H1 (cell line): Measurements from ENCODE around the gene TSC2. TPM values are rescaled to one million over a fixed set of nuclear protein-coding genes. Genes with fewer than 3 reads are reported as not detected.
A peak's percentile ranks its signal among the peaks of the same experiment; 100 is the strongest.

ENCODE experiments used
- CTCF ChIA-PET: fragments of 300-600 bp; sonication (Branson Sonifier 250); formaldehyde crosslinking; loops from one replicate; lab custom pipeline; 2021; ENCODE audit not compliant: partially characterized antibody; lab: Charles Lee
- POLR2A ChIA-PET: fragments of 300-600 bp; sonication (Branson Sonifier 250); formaldehyde crosslinking; loops from one replicate; lab custom pipeline; 2021; ENCODE audit warnings: inconsistent platforms; ENCODE audit not compliant: partially characterized antibody; lab: Charles Lee
- DNase-seq, 2 experiments: peaks; one replicate each; pipeline versions ENCODE4 v3.0.0 to v3.0.0-alpha.2; 2010 to 2022; ENCODE audit warnings: low spot score in 2 of 2, low read depth in 1 of 2, mixed read lengths in 1 of 2
- FAIRE-seq: peaks from 2 replicates; lab custom pipeline; 2011; peaks lifted over from hg19 to GRCh38; lab: Jason Lieb, UNC
- H2AFZ ChIP-seq: 2 replicates; pipeline ENCODE4 v1.8.1; 2012; ENCODE audit warnings: low read length, inconsistent platforms
- H2AK5ac ChIP-seq: 2 replicates; pipeline ENCODE4 v1.6.1; 2013; ENCODE audit warnings: low read depth, low read length
- H2BK120ac ChIP-seq: replicated peaks from 2 replicates; pipeline ENCODE3; 2013; ENCODE audit warnings: low read depth, low read length, inconsistent platforms
- H2BK12ac ChIP-seq: 2 replicates; pipeline ENCODE4 v1.6.1; 2013; ENCODE audit warnings: low read depth, low read length
- H2BK15ac ChIP-seq: 2 replicates; pipeline ENCODE4 v1.6.1; 2013; ENCODE audit warnings: low read length
- H2BK20ac ChIP-seq: 2 replicates; pipeline ENCODE4 v1.6.1; 2013; ENCODE audit warnings: low read length
- H2BK5ac ChIP-seq: 2 replicates; pipeline ENCODE4 v1.6.1; 2013; ENCODE audit warnings: low read depth, low read length
- H3K14ac ChIP-seq: 2 replicates; pipeline ENCODE4 v1.6.1; 2013; ENCODE audit warnings: inconsistent platforms; ENCODE audit not compliant: insufficient read length
- H3K18ac ChIP-seq: 2 replicates; pipeline ENCODE4 v1.6.1; 2013; ENCODE audit warnings: low read length; ENCODE audit errors: extremely low read depth
- H3K23ac ChIP-seq: 2 replicates; pipeline ENCODE4 v1.6.1; 2013; ENCODE audit warnings: inconsistent platforms; ENCODE audit not compliant: insufficient read length
- H3K23me2 ChIP-seq: 2 replicates; pipeline ENCODE4 v1.6.1; 2013; ENCODE audit warnings: low read depth, low read length
- H3K27ac ChIP-seq: 2 replicates; pipeline ENCODE4 v1.6.1; 2011; ENCODE audit warnings: low read depth, low read length, inconsistent platforms
- H3K27me3 ChIP-seq, 4 experiments: replicated peaks in 1 of 4; 1 replicate in 1 of 4; 2 replicates in 3 of 4; pipeline versions ENCODE4 v1.6.1 to v1.8.1; 2011 to 2013; ENCODE audit warnings: low read length in 3 of 4, mild to moderate bottlenecking in 3 of 4, inconsistent platforms in 2 of 4, mixed read lengths in 2 of 4, moderate library complexity in 1 of 4; ENCODE audit not compliant: control insufficient read depth in 3 of 4, insufficient read depth in 3 of 4; ENCODE audit errors: extremely low read depth in 1 of 4
- H3K36me3 ChIP-seq, 4 experiments: 2 replicates each; pipeline versions ENCODE4 v1.6.1 to v1.8.1; 2011 to 2013; ENCODE audit warnings: mild to moderate bottlenecking in 4 of 4, low read length in 3 of 4, moderate library complexity in 2 of 4, control low read depth in 1 of 4, inconsistent platforms in 1 of 4; ENCODE audit not compliant: insufficient read depth in 4 of 4, control insufficient read depth in 2 of 4
- H3K4ac ChIP-seq: replicated peaks from 2 replicates; pipeline ENCODE3; 2013; ENCODE audit warnings: low read length, low read depth, mixed read lengths, inconsistent platforms; ENCODE audit not compliant: insufficient read length
- H3K4me1 ChIP-seq, 4 experiments: replicated peaks in 1 of 4; 1 replicate in 1 of 4; 2 replicates in 3 of 4; pipeline versions ENCODE4 v1.6.1 to v1.8.1; 2011 to 2013; ENCODE audit warnings: low read length in 3 of 4, inconsistent platforms in 2 of 4, mixed read lengths in 1 of 4; ENCODE audit not compliant: insufficient read depth in 4 of 4, control insufficient read depth in 3 of 4
- H3K4me2 ChIP-seq, 2 experiments: 2 replicates each; pipeline versions ENCODE4 v1.6.1 to v1.8.1; 2011 to 2013; ENCODE audit warnings: low read depth in 2 of 2, low read length in 2 of 2, control low read depth in 1 of 2, inconsistent platforms in 1 of 2, mild to moderate bottlenecking in 1 of 2; ENCODE audit not compliant: insufficient read depth in 1 of 2
- H3K4me3 ChIP-seq, 4 experiments: fragments of 200-600, 300-600 bp in 1 of 4; sonication (generic), shearing (Covaris generic), sonication (Bioruptor Twin) in 1 of 4; 2 replicates each; pipeline versions ENCODE4 v1.5.1 to v1.8.1; 2011 to 2016; ENCODE audit warnings: low read length in 4 of 4, low read depth in 3 of 4, control low read depth in 2 of 4, inconsistent platforms in 2 of 4, mild to moderate bottlenecking in 2 of 4, mixed read lengths in 1 of 4, moderate library complexity in 1 of 4; ENCODE audit not compliant: insufficient read depth in 2 of 4; ENCODE audit errors: extremely low read depth in 1 of 4
- H3K56ac ChIP-seq: replicated peaks from 2 replicates; pipeline ENCODE3; 2013; ENCODE audit warnings: low read depth, mild to moderate bottlenecking, mixed read lengths, low read length, inconsistent platforms; ENCODE audit not compliant: insufficient read length
- H3K79me1 ChIP-seq: 2 replicates; pipeline ENCODE4 v1.6.1; 2013; ENCODE audit warnings: low read depth, low read length, control low read depth
- H3K79me2 ChIP-seq, 2 experiments: 2 replicates each; pipeline versions ENCODE4 v1.6.1 to v1.8.1; 2012 to 2013; ENCODE audit warnings: low read length in 2 of 2, mild to moderate bottlenecking in 2 of 2, inconsistent platforms in 1 of 2; ENCODE audit not compliant: insufficient read depth in 2 of 2, control insufficient read depth in 1 of 2
- H3K9ac ChIP-seq, 4 experiments: replicated peaks in 1 of 4; 1 replicate in 1 of 4; 2 replicates in 3 of 4; pipeline versions ENCODE4 v1.6.1 to v1.8.1; 2011 to 2013; ENCODE audit warnings: low read depth in 3 of 4, low read length in 3 of 4, control low read depth in 2 of 4, mild to moderate bottlenecking in 2 of 4, moderate library complexity in 2 of 4, inconsistent platforms in 1 of 4; ENCODE audit errors: extremely low read depth in 1 of 4
- H3K9me3 ChIP-seq, 2 experiments: 2 replicates each; pipeline versions ENCODE4 v1.6.1 to v1.8.1; 2012 to 2013; ENCODE audit warnings: mild to moderate bottlenecking in 2 of 2, moderate library complexity in 2 of 2, control low read depth in 1 of 2, inconsistent platforms in 1 of 2, low read depth in 1 of 2, low read length in 1 of 2, mixed read lengths in 1 of 2; ENCODE audit not compliant: insufficient read depth in 2 of 2
- H4K20me1 ChIP-seq, 2 experiments: replicated peaks in 1 of 2; 2 replicates each; pipeline versions ENCODE3 to v1.8.1; 2011 to 2013; ENCODE audit warnings: inconsistent platforms in 2 of 2, low read length in 2 of 2, mild to moderate bottlenecking in 1 of 2; ENCODE audit not compliant: insufficient read depth in 2 of 2, control insufficient read depth in 1 of 2
- H4K5ac ChIP-seq: 2 replicates; pipeline ENCODE4 v1.6.1; 2013; ENCODE audit warnings: low read length, low read depth, mixed read lengths, inconsistent platforms; ENCODE audit not compliant: insufficient read length
- H4K8ac ChIP-seq: 2 replicates; pipeline ENCODE4 v1.8.0; 2013; ENCODE audit warnings: mild to moderate bottlenecking, moderate library complexity, low read length, inconsistent platforms; ENCODE audit not compliant: insufficient read depth; ENCODE audit errors: extremely low read depth
- H4K91ac ChIP-seq: replicated peaks from 2 replicates; pipeline ENCODE3; 2013; ENCODE audit warnings: low read length, mixed read lengths, inconsistent platforms; ENCODE audit not compliant: insufficient read length
- ASH2L ChIP-seq: fragments of 200-600, 300-600 bp; sonication (generic); IDR thresholded peaks from one replicate; pipeline ENCODE4 v1.7.1; 2017; ENCODE audit warnings: low read length
- PHF8 ChIP-seq: fragments of 200-600 bp; sonication (generic); conservative IDR thresholded peaks from 2 replicates; pipeline ENCODE4 v1.7.1; 2012; ENCODE audit warnings: low read depth, mild to moderate bottlenecking, inconsistent platforms, low read length, moderate library complexity
- WGBS, 2 experiments: shearing (Covaris generic) in 1 of 2; methylation state at CpG; one replicate each; pipeline versions ENCODE4 v1.1.6 to v1.1.7; 2013 to 2015; ENCODE audit warnings: low lambda C conversion rate in 2 of 2, mixed read lengths in 2 of 2, inconsistent platforms in 1 of 2, low coverage in 1 of 2, missing lambda C conversion rate in 1 of 2; ENCODE audit not compliant: insufficient replicate concordance in 2 of 2, insufficient coverage in 1 of 2, insufficient read length in 1 of 2; ENCODE audit errors: extremely low coverage in 1 of 2, missing lambda C conversion rate in 1 of 2; 5-methylcytosine and 5-hydroxymethylcytosine counted together
- polyA plus RNA-seq, 7 experiments: library from polyadenylated mRNA; depleted of rRNA in 3 of 7; stranded (reverse) in 5 of 7; unstranded in 2 of 7; fragments of >200 nt in 5 of 7; fragments of 200-250 nt in 2 of 7; gene quantifications; 1 replicate in 5 of 7; 2 replicates in 1 of 7; 4 replicates in 1 of 7; pipeline versions ENCODE4 v1.2.1 to v1.2.3, GENCODE V29; 2011 to 2013; ENCODE audit warnings: missing spikeins in 2 of 7, mixed read lengths in 2 of 7
- total RNA-seq: library from RNA; stranded (reverse); fragmentation: NEBNext Ultra II Directional; extraction: Animal tissue kit (Norgen Biotek cat#: 25700); gene quantifications from 2 replicates; pipeline ENCODE4 v1.2.1, GENCODE V29; 2021

TSC2 gene
- total and polyA plus RNA-seq, 2 of the 8 experiments (the other 6 are each of a cell fraction or from before 2014, with no cell fraction given): 65.9 to 96.6 TPM

DNA sequence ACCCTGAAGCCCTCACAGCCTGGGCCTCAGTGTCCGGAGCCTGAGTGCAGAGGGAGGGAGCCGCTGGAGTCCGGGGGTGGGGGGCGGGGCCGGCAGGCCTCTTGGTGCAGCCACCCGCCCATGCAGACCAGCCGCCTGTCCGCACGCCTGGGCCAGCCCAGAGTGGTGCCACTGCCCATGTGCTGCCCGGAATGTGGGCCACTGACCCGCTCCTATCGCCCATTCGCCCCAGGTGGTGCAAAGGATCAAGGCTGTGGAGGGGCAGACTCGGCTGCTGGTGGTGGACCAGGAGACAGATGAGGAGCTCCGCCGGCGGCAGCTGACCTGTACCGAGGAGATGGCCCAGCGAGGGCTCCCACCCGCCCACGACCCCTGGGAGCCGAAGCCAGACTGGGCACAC is 18.4 kb upstream of the TSC2 start:
- POLR2A ChIA-PET: interaction anchor here (1.0 kb wide), 1 partner anchor 96 kb away, joined by 3 read pairs; no protein-coding TSS in a partner anchor
- Histone ChIP-seq H3K27ac (no peak overlapping the region), H3K27me3 (peaks cover 0 to 27% (median 19%) of the 10 kb centered on the region in 4 experiments; a peak in 5 of 7 replicates), H3K23me2 (peaks cover 7% of the 10 kb centered on the region; the same call in 1 of the 2 replicates), H3K36me3 (no peaks in the 10 kb centered on the region), H3K79me1 (no peaks in the 10 kb centered on the region), H3K9ac (no peak overlapping the region), H2BK12ac (no peak overlapping the region), H3K56ac (no peak overlapping the region), H3K9me3 (no peaks in the 10 kb centered on the region), H3K4me3 (no peak overlapping the region), H3K18ac (no peak overlapping the region), H2BK15ac (no peak overlapping the region; the same call in 1 of the 2 replicates), H3K79me2 (no peaks in the 10 kb centered on the region), H2AK5ac (no peak overlapping the region), H4K20me1 (peaks cover 0 to 11% of the 10 kb centered on the region in 2 experiments), H4K5ac (no peak overlapping the region), H3K14ac (no peak overlapping the region), H4K91ac (no peak overlapping the region), H3K4me1 (peaks cover 0 to 8% (median 5%) of the 10 kb centered on the region in 4 experiments; a peak in 5 of 7 replicates), H4K8ac (no peak overlapping the region)
- WGBS, 2 experiments: no CpG with 5 or more reads among the region's 22 CpGs
- no peak for FAIRE-seq
- CTCF ChIA-PET: interaction anchor here (0.6 to 2.3 kb wide), 7 partner anchors 12 to 111 kb away, joined by 3 to 7 read pairs (median 4); partner anchors contain the start of genes NTHL1 and TSC2
- TF ChIP-seq ASH2L (no peak), PHF8 (no peak)
- TF ChIP-seq, all 59 proteins: peak for 0
- no peak overlapping the region for H3K23ac ChIP-seq
- H3K4me2 ChIP-seq: no peak overlapping the region
- no peak overlapping the region for H2AFZ ChIP-seq
- peak in 1 of 2 experiments; percentile 47 for DNase-seq
- H2BK20ac ChIP-seq: no peak overlapping the region
- H3K4ac ChIP-seq: no peak overlapping the region
- no peak overlapping the region for H2BK5ac ChIP-seq
- H2BK120ac ChIP-seq: no peak overlapping the region
